ENCODE measurements around the gene CHST5. TPM values are rescaled to one million over a fixed set of nuclear protein-coding genes. Genes with fewer than 3 reads are reported as not detected.

CHST5 gene
- polyA plus RNA-seq (ENCODE audit: insufficient read length in 10 of 10), result under 1 TPM in 8 of 10 donors, not detected in 2; 0.05 to 0.43 (median 0.13) TPM
- long read RNA-seq, donor 1, result 0 reads
- long read RNA-seq, donor 2, result 0 reads
- long read RNA-seq, donor 3, result 0 reads
- long read RNA-seq, donor 4, result 0 reads
- long read RNA-seq, donor 5, result 0 reads
- long read RNA-seq, donor 6, result 0 reads
- long read RNA-seq, donor 7, result 0 reads
- long read RNA-seq, donor 8, result 0 reads
- long read RNA-seq, donor 9, result 0 reads

- DNase-seq, result no peak
These were observed at the start of gene CHST5 for GRCh38 chr16:75535901-75536300. TSS of gene CHST5 (minus strand) at chr16:75536108. CDS start at chr16:75530384, 5,724 bp downstream.

DNA sequence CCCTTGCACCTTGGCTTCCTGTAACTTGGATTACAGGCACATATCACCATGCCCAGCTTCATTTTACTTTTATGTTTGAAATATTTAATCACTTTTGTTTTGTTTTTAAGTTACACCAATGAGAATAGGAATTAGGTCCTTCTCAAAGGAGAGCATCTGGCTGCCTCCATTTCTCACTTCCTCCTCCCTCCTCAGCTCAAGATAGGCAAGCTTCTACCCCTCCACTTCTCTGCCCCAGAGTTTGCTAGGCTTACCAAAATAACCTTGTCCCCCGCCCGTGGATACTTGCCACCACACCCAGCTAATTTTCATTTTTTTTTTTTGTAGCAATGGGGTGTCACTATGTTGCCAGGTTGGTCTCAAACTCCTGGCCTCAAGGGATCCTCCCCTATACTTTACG, 48.2 kb upstream of the CHST5 start:
- no peak for DNase-seq

GRCh38 chr16:75579281-75579834, 43.5 kb upstream of the CHST5 start:
- no peak for DNase-seq

GRCh38 chr16:75578725-75579124, 42.8 kb upstream of the CHST5 start:
- no peak for DNase-seq

GRCh38 chr16:75578212-75578611, 42.3 kb upstream of the CHST5 start:
- DNase-seq, result no peak

DNA sequence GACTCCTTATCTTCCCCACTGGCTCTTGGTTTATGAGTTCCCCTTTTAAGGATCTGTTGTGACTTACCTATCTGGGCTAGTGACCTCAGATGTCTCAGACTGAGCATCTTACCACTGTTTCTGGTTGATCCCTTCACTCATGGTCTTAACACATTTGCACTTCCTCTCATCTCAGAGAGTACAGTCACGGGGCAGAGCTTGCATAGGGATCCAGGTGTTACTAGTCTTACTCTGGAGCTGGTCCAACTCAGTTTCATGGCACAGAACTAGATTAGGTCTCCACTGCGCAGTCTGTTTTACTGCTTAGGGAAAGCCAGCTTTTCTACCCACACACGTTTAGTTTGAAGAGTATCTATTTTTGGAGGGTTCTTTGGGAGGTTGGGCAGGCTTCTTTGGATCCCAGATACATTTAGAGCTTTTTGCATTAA, 40.5 kb upstream of the CHST5 start:
- peak in 1 of 3 donors; percentile 34 for DNase-seq

- DNase-seq, result no peak
These were observed 40.0 kb upstream of the CHST5 start for GRCh38 chr16:75575958-75576357.

DNA sequence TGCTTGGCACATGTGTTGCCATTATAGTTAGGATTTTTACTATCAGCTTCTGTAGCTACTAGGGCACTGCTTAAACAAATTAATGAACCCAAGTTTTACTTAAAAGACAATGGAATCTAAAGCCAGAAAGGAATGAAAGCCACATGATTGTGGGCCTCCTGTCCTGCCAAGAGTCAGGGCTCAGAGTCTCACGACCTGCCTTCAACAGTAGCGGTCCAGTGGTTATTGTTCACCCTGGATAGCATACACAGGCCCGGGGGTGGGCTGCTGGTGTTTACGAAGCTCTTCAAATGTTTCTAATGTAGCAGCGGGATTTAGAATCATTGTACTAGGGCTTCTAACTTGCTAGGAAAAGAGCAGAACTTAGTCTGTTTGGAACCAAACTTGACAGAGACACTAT, 38.0 kb upstream of the CHST5 start:
- DNase-seq, result no peak

DNA sequence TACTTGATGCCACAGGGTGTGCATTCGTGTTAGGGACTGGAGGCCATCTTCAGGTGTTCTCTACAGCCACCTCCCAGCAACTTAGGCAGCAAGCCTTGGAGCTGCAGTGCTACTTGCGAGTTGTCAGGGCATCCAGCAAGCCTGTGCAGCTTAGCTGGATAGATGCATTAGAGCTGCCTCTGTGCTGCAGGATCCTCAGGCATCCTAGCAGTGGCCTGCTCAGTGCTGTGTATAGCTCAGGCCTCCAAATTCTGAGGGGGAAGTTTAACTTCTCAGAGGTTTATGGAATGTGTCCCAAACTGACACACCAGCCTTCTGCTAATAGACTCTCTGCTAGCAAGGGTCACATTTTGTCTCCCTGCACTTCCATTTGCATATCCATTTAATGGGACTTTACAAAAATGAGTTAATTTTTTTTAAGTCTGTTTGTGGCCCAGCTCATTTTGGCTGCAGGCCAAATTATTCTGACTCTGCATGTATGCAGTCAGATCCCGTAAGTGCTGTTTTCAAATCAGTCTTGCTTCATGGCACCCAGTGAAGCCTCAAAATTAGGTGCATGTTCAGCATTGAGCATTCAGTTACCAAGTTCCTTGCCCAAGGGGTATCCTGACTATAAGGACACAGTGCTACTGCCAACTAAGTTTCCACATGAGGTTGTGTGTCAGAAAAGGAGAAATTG, 37.1 kb upstream of the CHST5 start:
- no peak for DNase-seq

DNA sequence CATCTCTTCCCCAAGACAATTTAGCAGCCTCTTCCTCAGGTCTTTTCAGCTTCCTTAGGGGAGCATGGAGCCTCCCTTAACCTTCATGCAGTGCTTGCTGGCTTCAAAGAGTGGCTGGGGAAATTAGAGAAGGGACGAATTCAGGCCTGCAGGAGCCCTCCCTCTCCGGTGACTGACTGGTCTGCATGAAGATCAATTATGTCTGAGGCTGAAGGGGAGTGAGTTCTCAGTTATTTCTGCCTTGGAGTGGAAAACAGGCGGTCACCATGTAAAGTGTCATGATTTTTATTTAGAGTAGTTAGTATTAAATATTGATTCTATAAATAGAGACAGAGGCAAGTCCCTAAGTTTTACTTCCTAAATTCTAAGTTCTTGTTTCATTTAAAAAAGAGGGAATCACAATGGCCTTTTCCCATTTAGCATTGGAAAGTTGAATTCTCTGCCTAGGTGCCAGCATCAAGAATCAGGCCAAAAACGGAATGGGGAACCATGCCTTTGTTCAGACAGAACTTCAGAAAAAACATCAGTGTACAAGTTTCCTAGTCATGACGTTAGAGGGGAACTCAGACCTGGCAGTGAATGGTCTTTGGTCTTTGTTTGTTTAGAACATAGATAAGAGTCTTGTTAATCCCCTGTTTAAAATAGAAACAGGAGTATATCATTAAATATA, 34.6 kb upstream of the CHST5 start:
- DNase-seq, result no peak

GRCh38 chr16:75567911-75568310, 32.0 kb upstream of the CHST5 start:
- DNase-seq, result no peak

- DNase-seq, result peak in 1 of 3 donors; percentile 39
These were observed 30.9 kb upstream of the CHST5 start for GRCh38 chr16:75566758-75567255.

- peak; percentile 77 to 94 (median 90) for DNase-seq
These were observed 30.3 kb upstream of the CHST5 start, which contains the start of gene GABARAPL2 for GRCh38 chr16:75566040-75566757. TSS of gene GABARAPL2 (plus strand) at chr16:75566379. CDS start at chr16:75566487, 108 bp downstream.

- no peak for DNase-seq
These were observed 29.7 kb upstream of the CHST5 start for GRCh38 chr16:75565640-75566039.

DNA sequence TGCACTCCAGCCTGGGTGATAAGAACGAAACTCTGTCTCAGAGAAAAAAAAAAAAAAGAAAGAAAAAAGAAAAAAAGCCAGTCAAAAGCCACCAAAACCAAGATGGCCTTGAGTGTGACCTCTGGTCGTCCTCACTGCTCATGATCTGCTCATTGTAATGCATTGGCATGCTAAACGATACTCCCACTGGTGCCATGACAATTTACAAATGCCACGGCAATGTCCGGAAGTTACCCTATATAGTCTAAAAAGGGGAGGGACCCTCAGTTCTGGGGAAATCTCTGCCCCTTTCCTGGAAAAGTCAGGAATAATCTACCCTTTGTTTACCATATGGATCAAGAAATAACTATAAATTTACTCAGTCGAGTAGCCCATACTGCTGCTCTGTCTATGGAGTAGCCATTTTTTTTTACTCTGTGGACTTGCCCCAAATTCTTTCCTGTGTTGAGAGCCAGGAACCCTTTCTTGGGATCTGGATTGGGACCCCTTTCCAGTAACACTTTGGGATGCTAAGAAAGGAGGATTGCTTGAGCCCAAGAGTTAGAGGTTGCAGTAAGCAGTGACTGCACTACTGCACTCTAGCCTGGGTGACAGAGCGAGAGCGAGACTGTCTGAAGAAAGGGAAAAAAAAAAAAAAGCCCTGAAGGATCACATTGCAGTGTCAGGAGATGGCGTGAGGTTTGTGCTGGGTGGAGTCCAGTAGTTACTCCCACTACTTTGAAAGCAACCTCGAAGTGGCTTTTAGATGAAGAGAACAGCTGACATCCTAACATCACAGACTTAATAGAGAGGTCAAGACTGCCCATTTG, 23.9 kb upstream of the CHST5 start:
- peak in 2 of 3 donors; percentile 47 to 67 for DNase-seq

GRCh38 chr16:75558846-75559401, 23.0 kb upstream of the CHST5 start:
- DNase-seq, result no peak

DNA sequence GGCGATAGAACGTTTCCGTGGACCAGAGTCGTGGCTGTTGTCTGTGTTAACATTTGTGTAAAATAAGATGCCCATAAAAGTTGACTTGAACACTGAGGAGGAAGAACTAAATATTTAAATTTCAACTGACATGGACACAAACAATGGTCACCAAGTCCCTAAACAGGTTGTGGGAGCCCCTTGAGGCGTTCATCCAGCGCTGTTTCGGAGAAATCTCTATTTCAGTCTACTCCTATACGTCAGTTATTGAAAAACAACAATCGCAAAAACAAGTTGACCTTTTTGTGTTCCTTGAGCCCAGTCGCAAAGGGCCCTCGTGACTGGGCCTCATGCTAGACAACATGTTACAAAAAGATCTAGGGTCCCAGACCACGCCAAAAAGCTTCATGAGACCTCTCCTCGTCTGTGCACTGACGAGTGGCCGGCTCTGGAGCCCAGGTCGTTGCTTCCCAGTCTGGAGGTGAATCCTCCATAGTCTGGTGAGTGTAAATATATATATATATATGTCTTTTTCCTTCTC, 20.6 kb upstream of the CHST5 start:
- DNase-seq, result no peak

DNA sequence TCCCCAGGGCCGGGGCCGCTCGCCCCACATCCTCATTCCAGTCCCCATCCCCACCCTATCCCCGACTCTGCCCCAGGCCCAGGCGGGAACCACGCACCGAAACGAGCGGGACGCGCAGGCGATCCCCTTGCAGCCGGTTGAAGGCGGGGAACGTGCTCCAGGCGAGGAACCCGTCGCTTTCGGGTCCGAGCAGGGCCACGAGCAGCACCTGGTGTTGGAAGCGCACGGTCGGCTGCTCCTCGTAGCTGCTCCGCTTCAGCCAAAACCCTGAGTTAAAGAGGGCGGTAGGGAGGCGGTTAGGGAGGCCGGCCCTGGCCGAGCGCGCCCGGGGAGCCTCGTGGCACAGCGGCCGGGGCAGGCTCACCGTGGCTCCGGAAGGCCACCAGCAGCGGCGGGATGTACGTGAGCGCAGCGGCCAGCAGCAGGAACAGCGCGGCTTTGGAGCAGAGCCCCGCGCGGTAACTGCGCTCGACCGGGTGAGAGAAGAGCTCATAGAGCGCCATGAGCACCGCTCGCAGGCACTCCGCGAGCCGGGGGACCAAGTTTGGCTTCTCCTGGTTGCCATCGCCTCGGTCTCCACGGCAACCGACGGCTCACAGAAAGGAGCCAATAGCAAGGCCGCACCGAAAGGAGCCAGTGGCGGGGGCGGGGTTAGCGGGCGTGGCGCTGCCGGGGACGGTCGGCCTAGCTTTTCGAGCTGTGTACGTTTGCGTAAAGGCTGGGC, 20.0 kb upstream of the CHST5 start, which contains the start of gene TMEM231:
Gene TMEM231 (minus strand): TSS at position 546 of the 724 bp plus-strand sequence. CDS start 43 bp downstream, at position 503.
- peak; percentile 95 to 98 (median 95) for DNase-seq

- peak; percentile 85 to 94 (median 85) for DNase-seq
These were observed 19.4 kb upstream of the CHST5 start for GRCh38 chr16:75555213-75555706.
